ENCODE data around the gene USP17L12.
"Not testable (repeated sequence)": the region's sequence is repeated elsewhere in the genome, so short reads cannot be mapped to it uniquely, and the experiment has no call there.

Gene USP17L12
- total RNA-seq: 0 reads per million in 9 experiments

DNA sequence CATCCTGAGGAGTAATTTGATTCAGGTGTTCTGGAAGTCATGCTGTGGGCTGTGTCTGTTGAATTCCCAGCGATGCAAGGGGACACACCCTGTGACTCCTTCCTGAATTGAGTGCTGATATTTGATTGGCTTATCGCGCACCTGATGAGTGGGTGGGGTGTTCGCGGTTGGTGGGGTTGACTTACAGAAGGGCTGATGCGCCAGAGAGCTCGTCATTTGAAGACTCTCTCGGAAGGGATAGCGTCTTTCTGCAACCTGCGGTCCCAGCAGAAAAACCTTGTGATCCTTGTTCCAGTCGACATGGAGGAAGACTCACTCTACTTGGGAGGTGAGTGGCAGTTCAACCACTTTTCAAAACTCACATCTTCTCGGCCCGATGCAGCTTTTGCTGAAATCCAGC is at the start of gene USP17L12:
USP17L12 (plus strand) TSS at position 301 of the 400 bp plus-strand sequence; CDS start at position 301, 0 bp downstream.
- not testable (repeated sequence) for ATAC-seq (replicated peaks); H3K4me3 Mint-ChIP-seq; H3K27ac Mint-ChIP-seq; DNase-seq; H3K27me3 Mint-ChIP-seq; H3K36me3 Mint-ChIP-seq (ENCODE audit: insufficient read depth); H3K9me3 Mint-ChIP-seq; H3K4me1 Mint-ChIP-seq (ENCODE audit: low read depth in 2 of 2)

DNA sequence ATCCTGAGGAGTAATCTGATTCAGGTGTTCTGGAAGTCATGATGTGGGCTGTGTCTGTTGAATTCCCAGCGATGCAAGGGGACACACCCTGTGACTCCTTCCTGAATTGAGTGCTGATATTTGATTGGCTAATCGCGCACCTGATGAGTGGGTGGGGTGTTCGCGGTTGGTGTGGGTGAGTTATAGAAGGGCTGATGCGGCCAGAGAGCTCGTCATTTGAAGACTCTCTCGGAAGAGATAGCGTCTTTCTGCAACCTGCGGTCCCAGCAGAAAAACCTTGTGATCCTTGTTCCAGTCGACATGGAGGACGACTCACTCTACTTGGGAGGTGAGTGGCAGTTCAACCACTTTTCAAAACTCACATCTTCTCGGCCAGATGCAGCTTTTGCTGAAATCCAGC is 9.6 kb upstream of the USP17L12 start, which contains the start of gene USP17L10:
USP17L10 (plus strand) TSS at position 301 of the 400 bp plus-strand sequence; CDS start at position 301, 0 bp downstream.
- not testable (repeated sequence) for H3K36me3 Mint-ChIP-seq (ENCODE audit: insufficient read depth); DNase-seq; H3K4me1 Mint-ChIP-seq (ENCODE audit: low read depth in 2 of 2); H3K27me3 Mint-ChIP-seq; H3K9me3 Mint-ChIP-seq; H3K27ac Mint-ChIP-seq; H3K4me3 Mint-ChIP-seq; ATAC-seq (replicated peaks)

GRCh38 chr4:9214701-9215100 is 5.3 kb upstream of the USP17L12 start:
- H3K9me3 Mint-ChIP-seq; H3K36me3 Mint-ChIP-seq (ENCODE audit: insufficient read depth); H3K27me3 Mint-ChIP-seq; H3K4me3 Mint-ChIP-seq; DNase-seq; ATAC-seq (replicated peaks); H3K4me1 Mint-ChIP-seq (ENCODE audit: low read depth in 2 of 2); H3K27ac Mint-ChIP-seq: not testable (repeated sequence)

- H3K36me3 Mint-ChIP-seq (ENCODE audit: insufficient read depth); H3K27me3 Mint-ChIP-seq; H3K4me1 Mint-ChIP-seq (ENCODE audit: low read depth in 2 of 2); H3K27ac Mint-ChIP-seq; DNase-seq; H3K4me3 Mint-ChIP-seq; ATAC-seq (replicated peaks); H3K9me3 Mint-ChIP-seq: not testable (repeated sequence)
Measured at GRCh38 chr4:9215105-9215504, 4.8 kb upstream of the USP17L12 start, which contains the start of gene USP17L11. TSS of gene USP17L11 (plus strand) at chr4:9215405. CDS start at chr4:9215405, 0 bp downstream.

GRCh38 chr4:9224596-9224995 is 4.6 kb downstream of the USP17L12 start, which contains the start of gene USP17L13:
TSS of gene USP17L13 (plus strand) at chr4:9224896. CDS start at chr4:9224896, 0 bp downstream.
- not testable (repeated sequence) for DNase-seq; ATAC-seq (replicated peaks); H3K9me3 Mint-ChIP-seq; H3K27ac Mint-ChIP-seq; H3K36me3 Mint-ChIP-seq (ENCODE audit: insufficient read depth); H3K4me3 Mint-ChIP-seq; H3K4me1 Mint-ChIP-seq (ENCODE audit: low read depth in 2 of 2); H3K27me3 Mint-ChIP-seq

DNA sequence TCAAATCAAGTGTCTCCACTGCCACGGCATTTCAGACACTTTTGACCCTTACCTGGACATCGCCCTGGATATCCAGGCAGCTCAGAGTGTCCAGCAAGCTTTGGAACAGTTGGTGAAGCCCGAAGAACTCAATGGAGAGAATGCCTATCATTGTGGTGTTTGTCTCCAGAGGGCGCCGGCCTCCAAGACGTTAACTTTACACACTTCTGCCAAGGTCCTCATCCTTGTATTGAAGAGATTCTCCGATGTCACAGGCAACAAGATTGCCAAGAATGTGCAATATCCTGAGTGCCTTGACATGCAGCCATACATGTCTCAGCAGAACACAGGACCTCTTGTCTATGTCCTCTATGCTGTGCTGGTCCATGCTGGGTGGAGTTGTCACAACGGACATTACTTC is 10.3 kb downstream of the USP17L12 start:
- not testable (repeated sequence) for H3K27ac Mint-ChIP-seq; ATAC-seq (replicated peaks); H3K27me3 Mint-ChIP-seq; DNase-seq; H3K36me3 Mint-ChIP-seq (ENCODE audit: insufficient read depth); H3K4me3 Mint-ChIP-seq; H3K9me3 Mint-ChIP-seq; H3K4me1 Mint-ChIP-seq (ENCODE audit: low read depth in 2 of 2)

GRCh38 chr4:9234085-9234484 is 14.1 kb downstream of the USP17L12 start, which contains the start of gene USP17L15:
TSS of gene USP17L15 (plus strand) at chr4:9234385. CDS start at chr4:9234385, 0 bp downstream.
- H3K27me3 Mint-ChIP-seq; H3K27ac Mint-ChIP-seq; H3K4me3 Mint-ChIP-seq; DNase-seq; H3K4me1 Mint-ChIP-seq (ENCODE audit: low read depth in 2 of 2); H3K9me3 Mint-ChIP-seq; ATAC-seq (replicated peaks); H3K36me3 Mint-ChIP-seq (ENCODE audit: insufficient read depth): not testable (repeated sequence)

GRCh38 chr4:9238461-9238860 is 18.5 kb downstream of the USP17L12 start:
- H3K4me1 Mint-ChIP-seq (ENCODE audit: low read depth in 2 of 2); H3K4me3 Mint-ChIP-seq; H3K36me3 Mint-ChIP-seq (ENCODE audit: insufficient read depth); H3K9me3 Mint-ChIP-seq; H3K27ac Mint-ChIP-seq; DNase-seq; H3K27me3 Mint-ChIP-seq; ATAC-seq (replicated peaks): not testable (repeated sequence)

DNA sequence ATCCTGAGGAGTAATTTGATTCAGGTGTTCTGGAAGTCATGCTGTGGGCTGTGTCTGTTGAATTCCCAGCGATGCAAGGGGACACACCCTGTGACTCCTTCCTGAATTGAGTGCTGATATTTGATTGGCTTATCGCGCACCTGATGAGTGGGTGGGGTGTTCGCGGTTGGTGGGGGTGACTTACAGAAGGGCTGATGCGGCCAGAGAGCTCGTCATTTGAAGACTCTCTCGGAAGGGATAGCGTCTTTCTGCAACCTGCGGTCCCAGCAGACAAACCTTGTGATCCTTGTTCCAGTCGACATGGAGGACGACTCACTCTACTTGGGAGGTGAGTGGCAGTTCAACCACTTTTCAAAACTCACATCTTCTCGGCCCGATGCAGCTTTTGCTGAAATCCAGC is 23.6 kb downstream of the USP17L12 start, which contains the start of gene USP17L17:
USP17L17 (plus strand) TSS at position 301 of the 400 bp plus-strand sequence; CDS start at position 301, 0 bp downstream.
- ATAC-seq (replicated peaks); DNase-seq; H3K27me3 Mint-ChIP-seq; H3K4me1 Mint-ChIP-seq (ENCODE audit: low read depth in 2 of 2); H3K36me3 Mint-ChIP-seq (ENCODE audit: insufficient read depth); H3K9me3 Mint-ChIP-seq; H3K27ac Mint-ChIP-seq; H3K4me3 Mint-ChIP-seq: not testable (repeated sequence)

GRCh38 chr4:9247953-9248680 is 28.2 kb downstream of the USP17L12 start, which contains the start of gene USP17L18:
TSS of gene USP17L18 (plus strand) at chr4:9248630. CDS start at chr4:9248630, 0 bp downstream.
- not testable (repeated sequence) for H3K27me3 Mint-ChIP-seq; H3K36me3 Mint-ChIP-seq (ENCODE audit: insufficient read depth); H3K9me3 Mint-ChIP-seq; H3K4me3 Mint-ChIP-seq; ATAC-seq (replicated peaks); H3K4me1 Mint-ChIP-seq (ENCODE audit: low read depth in 2 of 2); DNase-seq; H3K27ac Mint-ChIP-seq

DNA sequence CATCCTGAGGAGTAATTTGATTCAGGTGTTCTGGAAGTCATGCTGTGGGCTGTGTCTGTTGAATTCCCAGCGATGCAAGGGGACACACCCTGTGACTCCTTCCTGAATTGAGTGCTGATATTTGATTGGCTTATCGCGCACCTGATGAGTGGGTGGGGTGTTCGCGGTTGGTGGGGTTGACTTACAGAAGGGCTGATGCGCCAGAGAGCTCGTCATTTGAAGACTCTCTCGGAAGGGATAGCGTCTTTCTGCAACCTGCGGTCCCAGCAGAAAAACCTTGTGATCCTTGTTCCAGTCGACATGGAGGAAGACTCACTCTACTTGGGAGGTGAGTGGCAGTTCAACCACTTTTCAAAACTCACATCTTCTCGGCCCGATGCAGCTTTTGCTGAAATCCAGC is 33.1 kb downstream of the USP17L12 start, which contains the start of gene USP17L19:
USP17L19 (plus strand) TSS at position 301 of the 400 bp plus-strand sequence; CDS start at position 301, 0 bp downstream.
- not testable (repeated sequence) for DNase-seq; H3K4me1 Mint-ChIP-seq (ENCODE audit: low read depth in 2 of 2); ATAC-seq (replicated peaks); H3K27ac Mint-ChIP-seq; H3K9me3 Mint-ChIP-seq; H3K36me3 Mint-ChIP-seq (ENCODE audit: insufficient read depth); H3K4me3 Mint-ChIP-seq; H3K27me3 Mint-ChIP-seq

DNA sequence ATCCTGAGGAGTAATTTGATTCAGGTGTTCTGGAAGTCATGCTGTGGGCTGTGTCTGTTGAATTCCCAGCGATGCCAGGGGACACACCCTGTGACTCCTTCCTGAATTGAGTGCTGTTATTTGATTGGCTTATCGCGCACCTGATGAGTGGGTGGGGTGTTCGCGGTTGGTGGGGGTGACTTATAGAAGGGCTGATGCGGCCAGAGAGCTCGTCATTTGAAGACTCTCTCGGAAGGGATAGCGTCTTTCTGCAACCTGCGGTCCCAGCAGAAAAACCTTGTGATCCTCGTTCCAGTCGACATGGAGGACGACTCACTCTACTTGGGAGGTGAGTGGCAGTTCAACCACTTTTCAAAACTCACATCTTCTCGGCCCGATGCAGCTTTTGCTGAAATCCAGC is 37.9 kb downstream of the USP17L12 start, which contains the start of gene USP17L20:
USP17L20 (plus strand) TSS at position 301 of the 400 bp plus-strand sequence; CDS start at position 301, 0 bp downstream.
- H3K27ac Mint-ChIP-seq; ATAC-seq (replicated peaks); H3K36me3 Mint-ChIP-seq (ENCODE audit: insufficient read depth); H3K4me3 Mint-ChIP-seq; H3K9me3 Mint-ChIP-seq; H3K27me3 Mint-ChIP-seq; H3K4me1 Mint-ChIP-seq (ENCODE audit: low read depth in 2 of 2); DNase-seq: not testable (repeated sequence)

- ATAC-seq (replicated peaks); H3K9me3 Mint-ChIP-seq; DNase-seq; H3K27ac Mint-ChIP-seq; H3K27me3 Mint-ChIP-seq; H3K36me3 Mint-ChIP-seq (ENCODE audit: insufficient read depth); H3K4me3 Mint-ChIP-seq; H3K4me1 Mint-ChIP-seq (ENCODE audit: low read depth in 2 of 2): not testable (repeated sequence)
Measured at GRCh38 chr4:9262572-9262971, 42.6 kb downstream of the USP17L12 start, which contains the start of gene USP17L21. TSS of gene USP17L21 (plus strand) at chr4:9262872. CDS start at chr4:9262872, 0 bp downstream.

- DNase-seq; H3K27me3 Mint-ChIP-seq; H3K9me3 Mint-ChIP-seq; H3K4me1 Mint-ChIP-seq (ENCODE audit: low read depth in 2 of 2); ATAC-seq (replicated peaks); H3K4me3 Mint-ChIP-seq; H3K36me3 Mint-ChIP-seq (ENCODE audit: insufficient read depth); H3K27ac Mint-ChIP-seq: not testable (repeated sequence)
Measured at GRCh38 chr4:9267319-9267718, 47.4 kb downstream of the USP17L12 start, which contains the start of gene USP17L22. TSS of gene USP17L22 (plus strand) at chr4:9267619. CDS start at chr4:9267619, 0 bp downstream.
